ENCODE data around the gene RGMA.

RGMA gene

GRCh38 chr15:93005133-93005532, 83.9 kb downstream of the RGMA start:
- DNase-seq: no peak

GRCh38 chr15:93001881-93002280, 87.1 kb downstream of the RGMA start:
- no peak for DNase-seq

- no peak for DNase-seq
Observed at GRCh38 chr15:93001156-93001555, 87.9 kb downstream of the RGMA start.

GRCh38 chr15:92997821-92998220, 91.2 kb downstream of the RGMA start:
- no peak for DNase-seq

GRCh38 chr15:92992720-92993119, 96.3 kb downstream of the RGMA start:
- DNase-seq: no peak

GRCh38 chr15:92990031-92990430, 99.0 kb downstream of the RGMA start:
- DNase-seq: no peak

- no peak for DNase-seq
Observed at GRCh38 chr15:92989470-92989869, 99.5 kb downstream of the RGMA start.
